SU-DHL-6 (cell line): ENCODE measurements around the gene DNAJA4.

ENCODE experiments used
- CTCF ChIP-seq: fragments of 200-600 bp; sonication (generic); IDR thresholded peaks from one replicate; pipeline ENCODE4 v1.5.1; 2017; ENCODE audit warnings: antibody characterized with exemption, mild to moderate bottlenecking, low read length, moderate library complexity; ENCODE audit not compliant: insufficient read depth, poor library complexity, severe bottlenecking
- EZH2phosphoT487 ChIP-seq: fragments of 200-600 bp; sonication (generic), shearing (Covaris generic); conservative IDR thresholded peaks from 2 replicates; pipeline ENCODE4 v1.6.1; 2018; ENCODE audit warnings: mild to moderate bottlenecking, antibody characterized with exemption, low read length, moderate library complexity, mixed read lengths

- no peak for TF ChIP-seq CTCF
- no peak for TF ChIP-seq EZH2phosphoT487
Measured at GRCh38 chr15:78299101-78299930, 35.0 kb downstream of the DNAJA4 start, which contains the start of gene SKIC8.
